Lower lobe of right lung (tissue), 2 donors: ENCODE results near the gene KCNK2. TPM values are rescaled to one million over a fixed set of nuclear protein-coding genes. Genes with fewer than 3 reads are reported as not detected.

Experiments used
- ATAC-seq, 2 donors: fragments of 200-7000 bp; cut with Tn5 transposase; one replicate each; pipeline ENCODE4 v1.9.1; 2020 to 2022; ENCODE audit warnings: mild to moderate bottlenecking in 2 of 2, moderate library complexity in 2 of 2
- DNase-seq: peaks from one replicate; pipeline ENCODE4 v3.0.0-alpha.2; 2020
- H3K27ac ChIP-seq: fragments of 200-600 bp; one replicate; pipeline ENCODE4 v1.8.0; 2022
- H3K27me3 ChIP-seq: fragments of 200-600 bp; one replicate; pipeline ENCODE4 v1.8.0; 2022; ENCODE audit warnings: low read depth
- H3K36me3 ChIP-seq: fragments of 200-600 bp; one replicate; pipeline ENCODE4 v1.8.0; 2022; ENCODE audit warnings: mild to moderate bottlenecking
- H3K4me1 ChIP-seq: fragments of 200-600 bp; one replicate; pipeline ENCODE4 v1.8.0; 2022
- H3K4me3 ChIP-seq: fragments of 200-600 bp; one replicate; pipeline ENCODE4 v1.8.0; 2022; ENCODE audit warnings: mild to moderate bottlenecking
- H3K9me3 ChIP-seq: fragments of 200-600 bp; one replicate; pipeline ENCODE4 v1.8.0; 2022
- CTCF ChIP-seq: fragments of 200-600 bp; IDR thresholded peaks from one replicate; pipeline ENCODE4 v1.8.0; 2022; ENCODE audit warnings: antibody characterized with exemption, mild to moderate bottlenecking
- intact Hi-C: fragments of 100-400 bp; cut with DNase I; formaldehyde crosslinking; loops from one replicate; pipeline ENCODE4 v1.11.0; 2022
- total RNA-seq: library from RNA; stranded (reverse); fragmentation: NEBNext Ultra II Directional; extraction: Animal tissue kit (Norgen Biotek cat#: 25700); gene quantifications from one replicate; pipeline ENCODE4 v1.2.1, GENCODE V29; 2021
- donor health status: DM: no; HTN: yes; CAD: no; lungs with severe emphysema.

Gene KCNK2
- total RNA-seq, 1 donor from 2014 or later, result not detected

DNA sequence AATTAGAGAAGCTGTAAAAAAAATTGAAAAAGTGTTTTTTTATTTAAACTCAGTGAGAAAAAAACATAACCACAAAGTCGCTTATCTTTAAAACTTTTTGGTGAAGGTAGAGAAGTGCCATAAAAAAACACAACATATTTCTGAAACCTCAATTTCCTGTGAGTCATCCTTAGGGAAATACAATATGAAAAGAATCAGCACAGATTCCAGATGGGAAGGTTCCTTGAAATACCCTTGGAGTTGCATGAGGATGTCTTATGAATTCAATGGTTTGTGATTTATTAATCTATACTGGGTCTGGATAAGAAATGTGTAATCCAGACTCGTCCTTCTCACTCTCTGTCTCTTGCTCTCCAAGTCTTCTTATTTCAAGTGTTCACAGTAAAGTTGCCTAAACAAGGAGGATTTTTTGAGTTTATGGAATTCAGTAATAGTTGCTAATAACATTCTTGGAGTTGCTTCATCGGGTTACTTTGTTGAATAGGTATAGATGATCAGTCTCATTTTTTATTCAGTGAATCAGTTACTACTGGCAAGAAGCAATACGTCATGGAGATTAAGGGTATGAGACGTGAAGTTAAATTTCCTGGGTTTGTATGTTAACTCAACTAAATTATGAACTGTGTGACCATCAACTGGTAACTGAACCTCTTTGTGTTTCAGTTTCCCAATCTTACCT is 191.4 kb downstream of the KCNK2 start:
- ATAC-seq, result no peak

DNA sequence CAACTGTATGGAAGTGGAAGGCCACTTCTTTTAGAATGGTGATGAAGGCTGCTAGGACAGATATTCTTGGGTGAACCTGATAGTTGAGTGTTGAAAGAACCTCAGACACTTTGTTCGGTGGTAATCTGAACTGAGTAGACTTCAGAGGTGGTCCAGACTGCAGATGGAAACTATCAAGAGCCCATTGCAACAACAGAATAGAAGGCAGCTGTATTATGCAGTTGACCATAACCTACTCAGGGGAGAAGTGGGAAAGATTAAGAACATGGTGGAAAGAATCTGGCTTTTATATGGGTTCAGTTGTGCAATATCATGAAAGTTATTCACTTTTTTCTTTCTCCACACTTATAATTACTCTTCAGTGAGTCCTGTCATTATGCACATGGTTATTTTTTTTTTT is 194.0 kb downstream of the KCNK2 start:
- intact Hi-C loops, result no loop called here
- H3K36me3 ChIP-seq, result no peaks in the 10 kb centered on the region
- no peaks in the 10 kb centered on the region for H3K27me3 ChIP-seq
- no peaks in the 10 kb centered on the region for H3K4me1 ChIP-seq
- H3K9me3 ChIP-seq, result no peaks in the 10 kb centered on the region
- H3K27ac ChIP-seq, result no peak overlapping the region
- no peak for TF ChIP-seq CTCF
- H3K4me3 ChIP-seq, result no peak overlapping the region
- no peak for DNase-seq
- no peak for ATAC-seq

More for the DNA sequence above, 191.4 kb downstream of the KCNK2 start:
- Histone ChIP-seq H3K9me3 (no peaks in the 10 kb centered on the region), H3K4me1 (no peaks in the 10 kb centered on the region), H3K27me3 (no peaks in the 10 kb centered on the region), H3K27ac (no peak overlapping the region), H3K36me3 (no peaks in the 10 kb centered on the region), H3K4me3 (no peak overlapping the region)
- no peak for TF ChIP-seq CTCF
- DNase-seq, result no peak
- intact Hi-C loops, result no loop called here

DNA sequence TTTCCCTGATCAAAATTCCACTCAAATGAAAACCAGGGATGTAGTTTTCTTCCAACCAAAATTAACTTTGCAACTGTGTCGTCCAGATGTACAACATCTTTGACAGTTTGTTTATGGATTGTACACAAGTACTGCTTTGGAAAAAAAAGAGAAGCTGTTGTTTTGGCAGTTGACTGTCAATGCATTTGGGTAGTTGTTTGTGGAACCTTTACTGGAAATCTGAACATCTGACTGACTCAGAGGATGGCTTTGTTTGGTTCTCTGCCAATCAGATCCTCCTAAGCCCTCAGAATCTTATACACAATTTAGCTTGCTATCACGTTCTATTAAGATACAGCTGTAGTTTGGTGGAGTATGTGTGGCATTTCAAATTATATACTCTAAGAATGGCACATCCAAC is 195.0 kb downstream of the KCNK2 start:
- DNase-seq (no peak), ATAC-seq (no peak)
- H3K27ac ChIP-seq, result no peak overlapping the region
- no peaks in the 10 kb centered on the region for H3K36me3 ChIP-seq
- intact Hi-C loops, result no loop called here
- H3K4me3 ChIP-seq, result no peak overlapping the region
- TF ChIP-seq CTCF, result no peak
- H3K4me1 ChIP-seq, result no peaks in the 10 kb centered on the region
- H3K9me3 ChIP-seq, result no peaks in the 10 kb centered on the region
- H3K27me3 ChIP-seq, result no peaks in the 10 kb centered on the region

DNA sequence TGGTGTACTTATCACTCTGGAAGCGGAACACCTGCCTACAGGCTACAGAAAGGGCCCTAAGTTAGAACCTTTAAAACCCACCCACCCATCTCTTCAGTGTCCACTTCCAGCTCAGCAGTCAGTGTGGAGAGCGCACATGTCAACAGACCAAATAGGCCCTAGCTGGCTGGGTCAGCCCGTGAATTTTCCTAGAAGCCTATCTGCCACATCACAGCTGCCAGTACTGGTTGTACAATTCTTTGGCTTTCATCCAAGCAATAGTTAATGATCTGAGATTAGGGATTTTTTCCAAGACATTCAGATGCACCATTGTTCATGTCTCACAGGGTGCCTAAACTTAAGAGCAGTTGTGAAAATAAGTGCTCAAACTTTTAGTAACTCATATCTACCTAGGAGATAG is 197.1 kb downstream of the KCNK2 start:
- Histone ChIP-seq H3K27ac (no peak overlapping the region), H3K4me1 (no peaks in the 10 kb centered on the region), H3K36me3 (no peaks in the 10 kb centered on the region), H3K27me3 (no peaks in the 10 kb centered on the region), H3K4me3 (no peak overlapping the region), H3K9me3 (no peaks in the 10 kb centered on the region)
- no peak for TF ChIP-seq CTCF
- DNase-seq, result no peak
- ATAC-seq, result no peak
- intact Hi-C loops, result no loop called here

GRCh38 chr1:215282557-215282956 is 200.0 kb downstream of the KCNK2 start:
- Histone ChIP-seq H3K4me1 (no peaks in the 10 kb centered on the region), H3K36me3 (no peaks in the 10 kb centered on the region), H3K4me3 (no peak overlapping the region), H3K27ac (no peak overlapping the region), H3K27me3 (no peaks in the 10 kb centered on the region), H3K9me3 (no peaks in the 10 kb centered on the region)
- ATAC-seq, result no peak
- no peak for TF ChIP-seq CTCF
- intact Hi-C loops, result no loop called here
- DNase-seq, result no peak
